ENCODE data around the gene E2F1.

E2F1 gene

GRCh38 chr20:33686100-33686983, at the start of gene E2F1:
Gene E2F1 (minus strand): TSS chr20:33686385. CDS start chr20:33686264, 121 bp downstream.
- DNase-seq, result peak; percentile 86

- DNase-seq, result no peak
These were observed 47.7 kb upstream of the E2F1 start for GRCh38 chr20:33733654-33734576.

- peak; percentile 84 for DNase-seq
These were observed 46.2 kb upstream of the E2F1 start for GRCh38 chr20:33732166-33732970.

- peak; percentile 96 for DNase-seq
These were observed 45.5 kb upstream of the E2F1 start, which contains the start of gene ZNF341 for GRCh38 chr20:33731693-33732165. Gene ZNF341 (plus strand): TSS chr20:33731996. CDS start chr20:33732022, 26 bp downstream.

- no peak for DNase-seq
These were observed 44.9 kb upstream of the E2F1 start for GRCh38 chr20:33730946-33731692.

- DNase-seq, result no peak
These were observed 42.9 kb upstream of the E2F1 start for GRCh38 chr20:33729101-33729500.

GRCh38 chr20:33728463-33728862, 42.3 kb upstream of the E2F1 start:
- DNase-seq, result no peak

GRCh38 chr20:33727806-33728205, 41.6 kb upstream of the E2F1 start:
- no peak for DNase-seq

- no peak for DNase-seq
These were observed 40.9 kb upstream of the E2F1 start for GRCh38 chr20:33727115-33727479.

- no peak for DNase-seq
These were observed 39.6 kb upstream of the E2F1 start for GRCh38 chr20:33725607-33726264.

GRCh38 chr20:33724439-33725094, 38.4 kb upstream of the E2F1 start:
- no peak for DNase-seq

GRCh38 chr20:33721391-33722140, 35.4 kb upstream of the E2F1 start:
- DNase-seq, result no peak

- peak; percentile 93 for DNase-seq
These were observed 34.0 kb upstream of the E2F1 start, which contains the start of gene PXMP4 for GRCh38 chr20:33719989-33720709. Gene PXMP4 (minus strand): TSS chr20:33720310. CDS start chr20:33720207, 103 bp downstream.

- DNase-seq, result no peak
These were observed 33.2 kb upstream of the E2F1 start for GRCh38 chr20:33719277-33719988.

GRCh38 chr20:33716498-33716897, 30.3 kb upstream of the E2F1 start:
- no peak for DNase-seq

GRCh38 chr20:33713865-33714367, 27.7 kb upstream of the E2F1 start:
- no peak for DNase-seq

GRCh38 chr20:33711446-33711738, 25.2 kb upstream of the E2F1 start:
- no peak for DNase-seq

All from retina (tissue), 1 donor.